GM19099 (cell line): Measurements from ENCODE around the gene ZSCAN20.

Source experiments
- POLR2A ChIP-seq: IDR thresholded peaks from 3 replicates; pipeline ENCODE4 v1.6.1; 2011; ENCODE audit warnings: low read depth; ENCODE audit not compliant: insufficient read length; ENCODE audit errors: extremely low read depth

ZSCAN20 gene

GRCh38 chr1:33438364-33439160, 33.9 kb upstream of the ZSCAN20 start:
- no peak for TF ChIP-seq POLR2A

GRCh38 chr1:33439662-33440061, 32.8 kb upstream of the ZSCAN20 start:
- no peak for TF ChIP-seq POLR2A

GRCh38 chr1:33441088-33441745, 31.2 kb upstream of the ZSCAN20 start:
- no peak for TF ChIP-seq POLR2A

GRCh38 chr1:33442141-33442540, 30.3 kb upstream of the ZSCAN20 start:
- TF ChIP-seq POLR2A, result no peak

- TF ChIP-seq POLR2A, result no peak
Measured at GRCh38 chr1:33443080-33443704, 29.3 kb upstream of the ZSCAN20 start.

GRCh38 chr1:33443705-33444180, 28.7 kb upstream of the ZSCAN20 start:
- TF ChIP-seq POLR2A, result no peak

GRCh38 chr1:33445108-33445507, 27.3 kb upstream of the ZSCAN20 start:
- TF ChIP-seq POLR2A, result no peak

GRCh38 chr1:33446590-33446989, 25.9 kb upstream of the ZSCAN20 start:
- no peak for TF ChIP-seq POLR2A

- TF ChIP-seq POLR2A, result no peak
Measured at GRCh38 chr1:33454646-33455282, 17.7 kb upstream of the ZSCAN20 start.

GRCh38 chr1:33455539-33456501, 16.6 kb upstream of the ZSCAN20 start:
- no peak for TF ChIP-seq POLR2A

GRCh38 chr1:33456502-33456886, 16.0 kb upstream of the ZSCAN20 start:
- TF ChIP-seq POLR2A, result no peak

- TF ChIP-seq POLR2A, result no peak
Measured at GRCh38 chr1:33459691-33460090, 12.8 kb upstream of the ZSCAN20 start.

- TF ChIP-seq POLR2A, result no peak
Measured at GRCh38 chr1:33460144-33460543, 12.3 kb upstream of the ZSCAN20 start.

GRCh38 chr1:33460947-33461629, 11.4 kb upstream of the ZSCAN20 start:
- TF ChIP-seq POLR2A, result no peak
